ENCODE measurements around the gene CACNA1A.

CACNA1A gene

GRCh38 chr19:13425151-13425550, 81.1 kb downstream of the CACNA1A start:
- peaks cover 0 to 5% (median 0%) of the 10 kb centered on the region in 11 experiments; a peak in 3 of 22 replicates for H3K36me3 ChIP-seq
- no peak for TF ChIP-seq Cebpa-rat (IDR thresholded peaks at IDR 0.05)
- no peak overlapping the region for H3K4me2 ChIP-seq

GRCh38 chr19:13420780-13421179, 85.5 kb downstream of the CACNA1A start:
- H3K27me3 ChIP-seq: no peaks in the 10 kb centered on the region
- TF ChIP-seq Cebpa-rat (IDR thresholded peaks at IDR 0.05): no peak
- H3K36me3 ChIP-seq: peaks cover 0 to 5% (median 0%) of the 10 kb centered on the region in 11 experiments; a peak in 3 of 22 replicates

More at GRCh38 chr19:13425151-13425550, 81.1 kb downstream of the CACNA1A start:
- peaks cover 54 to 67% (median 63%) of the 10 kb centered on the region in 11 experiments for H3K9me3 ChIP-seq (replicated peaks in 1 of 11)
- H3K27ac ChIP-seq: no peak overlapping the region
- H3K4me1 ChIP-seq: peaks cover 10 to 21% (median 16%) of the 10 kb centered on the region in 10 experiments
- no peaks in the 10 kb centered on the region for H4K20me1 ChIP-seq
- H3K27me3 ChIP-seq: no peaks in the 10 kb centered on the region
- no peak overlapping the region for H3K4me3 ChIP-seq
- no peak overlapping the region for H3K9ac ChIP-seq

GRCh38 chr19:13417054-13417453, 89.2 kb downstream of the CACNA1A start:
- H3K4me2 ChIP-seq: peak overlapping the region; percentile 68 to 89 (median 83)
- peak overlapping the region in 5 of 10 experiments; percentile 12 to 42 (median 30); a peak in 9 of 20 replicates for H3K4me3 ChIP-seq
- peak overlapping the region in 8 of 11 experiments; percentile 32 to 70 (median 50); a peak in 14 of 22 replicates for H3K27ac ChIP-seq
- peaks cover 16 to 60% (median 48%) of the 10 kb centered on the region in 10 experiments for H3K4me1 ChIP-seq
- no peak for TF ChIP-seq Cebpa-rat (IDR thresholded peaks at IDR 0.05)
- H3K27me3 ChIP-seq: no peaks in the 10 kb centered on the region
- peaks cover 0 to 3% (median 0%) of the 10 kb centered on the region in 11 experiments; a peak in 1 of 22 replicates for H4K20me1 ChIP-seq
- H3K36me3 ChIP-seq: no peaks in the 10 kb centered on the region
- peaks cover 14 to 31% (median 21%) of the 10 kb centered on the region in 11 experiments for H3K9me3 ChIP-seq (replicated peaks in 1 of 11)
- H3K9ac ChIP-seq: peak overlapping the region in 6 of 11 experiments; percentile 16 to 56 (median 38); a peak in 8 of 22 replicates

More at GRCh38 chr19:13420780-13421179, 85.5 kb downstream of the CACNA1A start:
- Histone ChIP-seq H3K27ac (peak overlapping the region in 1 of 11 experiments; percentile 29; a peak in 1 of 22 replicates), H3K9ac (no peak overlapping the region), H3K9me3 (replicated peaks in 1 of 11) (peaks cover 44 to 59% (median 52%) of the 10 kb centered on the region in 11 experiments), H4K20me1 (peaks cover 0 to 3% (median 0%) of the 10 kb centered on the region in 11 experiments; a peak in 1 of 22 replicates), H3K4me2 (no peak overlapping the region), H3K4me1 (peaks cover 16 to 37% (median 29%) of the 10 kb centered on the region in 10 experiments), H3K4me3 (no peak overlapping the region)

GRCh38 chr19:13411899-13412298, 94.4 kb downstream of the CACNA1A start:
- Histone ChIP-seq H4K20me1 (peaks cover 0 to 2% (median 0%) of the 10 kb centered on the region in 11 experiments; a peak in 1 of 22 replicates), H3K36me3 (no peaks in the 10 kb centered on the region), H3K27ac (no peak overlapping the region), H3K4me2 (peak overlapping the region in 6 of 11 experiments; percentile 0 to 35 (median 23); a peak in 10 of 22 replicates), H3K27me3 (no peaks in the 10 kb centered on the region), H3K9me3 (replicated peaks in 1 of 11) (peaks cover 19 to 50% (median 29%) of the 10 kb centered on the region in 11 experiments), H3K4me3 (no peak overlapping the region), H3K4me1 (peaks cover 3 to 48% (median 35%) of the 10 kb centered on the region in 10 experiments), H3K9ac (no peak overlapping the region)
- TF ChIP-seq Cebpa-rat (IDR thresholded peaks at IDR 0.05): no peak

- H3K27ac ChIP-seq: no peak overlapping the region
- peaks cover 0 to 38% (median 26%) of the 10 kb centered on the region in 10 experiments; a peak in 15 of 20 replicates for H3K4me1 ChIP-seq
- no peaks in the 10 kb centered on the region for H3K27me3 ChIP-seq
- no peak overlapping the region for H3K9ac ChIP-seq
- peak overlapping the region in 2 of 11 experiments; percentile 22 to 27; a peak in 1 of 22 replicates for H3K4me2 ChIP-seq
- H4K20me1 ChIP-seq: no peaks in the 10 kb centered on the region
- H3K9me3 ChIP-seq (replicated peaks in 1 of 11): peaks cover 19 to 50% (median 29%) of the 10 kb centered on the region in 11 experiments
- no peaks in the 10 kb centered on the region for H3K36me3 ChIP-seq
- TF ChIP-seq Cebpa-rat (IDR thresholded peaks at IDR 0.05): no peak
- no peak overlapping the region for H3K4me3 ChIP-seq
Observed at GRCh38 chr19:13410946-13411345, 95.3 kb downstream of the CACNA1A start.

GRCh38 chr19:13408889-13409518, 97.3 kb downstream of the CACNA1A start:
- H3K27ac ChIP-seq: no peak overlapping the region
- H4K20me1 ChIP-seq: no peaks in the 10 kb centered on the region
- no peak overlapping the region for H3K9ac ChIP-seq
- no peak overlapping the region for H3K4me3 ChIP-seq
- peaks cover 19 to 50% (median 29%) of the 10 kb centered on the region in 11 experiments for H3K9me3 ChIP-seq (replicated peaks in 1 of 11)
- no peaks in the 10 kb centered on the region for H3K27me3 ChIP-seq
- no peaks in the 10 kb centered on the region for H3K36me3 ChIP-seq
- no peak overlapping the region for H3K4me2 ChIP-seq
- no peak for TF ChIP-seq Cebpa-rat (IDR thresholded peaks at IDR 0.05)
- H3K4me1 ChIP-seq: peaks cover 0 to 19% (median 8%) of the 10 kb centered on the region in 10 experiments; a peak in 12 of 20 replicates

- no peaks in the 10 kb centered on the region for H4K20me1 ChIP-seq
- H3K9ac ChIP-seq: no peak overlapping the region
- H3K9me3 ChIP-seq (replicated peaks in 1 of 11): peaks cover 9 to 29% (median 23%) of the 10 kb centered on the region in 11 experiments
- H3K4me1 ChIP-seq: peaks cover 4 to 27% (median 15%) of the 10 kb centered on the region in 10 experiments; a peak in 19 of 20 replicates
- H3K36me3 ChIP-seq: peaks cover 0 to 4% (median 0%) of the 10 kb centered on the region in 11 experiments; a peak in 1 of 22 replicates
- no peak for TF ChIP-seq Cebpa-rat (IDR thresholded peaks at IDR 0.05)
- no peak overlapping the region for H3K4me3 ChIP-seq
- H3K27ac ChIP-seq: no peak overlapping the region
- H3K27me3 ChIP-seq: no peaks in the 10 kb centered on the region
- H3K4me2 ChIP-seq: no peak overlapping the region
Observed at GRCh38 chr19:13404236-13404635, 102.0 kb downstream of the CACNA1A start.

- Histone ChIP-seq H3K4me3 (no peak overlapping the region), H3K9ac (no peak overlapping the region), H3K27ac (peak overlapping the region in 1 of 11 experiments; percentile 12; a peak in 1 of 22 replicates), H3K4me1 (peaks cover 14 to 55% (median 34%) of the 10 kb centered on the region in 10 experiments), H3K4me2 (peak overlapping the region in 1 of 11 experiments; percentile 20; a peak in 3 of 22 replicates), H3K9me3 (replicated peaks in 1 of 11) (peaks cover 9 to 14% (median 12%) of the 10 kb centered on the region in 11 experiments), H4K20me1 (no peaks in the 10 kb centered on the region; a peak in 1 of 22 replicates), H3K27me3 (no peaks in the 10 kb centered on the region), H3K36me3 (peaks cover 0 to 4% (median 0%) of the 10 kb centered on the region in 11 experiments; a peak in 1 of 22 replicates)
- no peak for TF ChIP-seq Cebpa-rat (IDR thresholded peaks at IDR 0.05)
Observed at GRCh38 chr19:13401388-13401787, 104.9 kb downstream of the CACNA1A start.

GRCh38 chr19:13400296-13400695, 106.0 kb downstream of the CACNA1A start:
- Histone ChIP-seq H3K4me2 (peak overlapping the region in 8 of 11 experiments; percentile 2 to 96 (median 80); a peak in 10 of 22 replicates), H3K9me3 (replicated peaks in 1 of 11) (peaks cover 9 to 14% (median 12%) of the 10 kb centered on the region in 11 experiments), H3K27me3 (no peaks in the 10 kb centered on the region), H4K20me1 (no peaks in the 10 kb centered on the region; a peak in 1 of 22 replicates), H3K4me1 (peaks cover 14 to 60% (median 36%) of the 10 kb centered on the region in 10 experiments), H3K27ac (peak overlapping the region in 4 of 11 experiments; percentile 76 to 79 (median 78); a peak in 5 of 22 replicates), H3K36me3 (peaks cover 0 to 4% (median 0%) of the 10 kb centered on the region in 11 experiments; a peak in 1 of 22 replicates), H3K9ac (no peak overlapping the region), H3K4me3 (no peak overlapping the region)
- TF ChIP-seq Cebpa-rat (IDR thresholded peaks at IDR 0.05): no peak

Data from BLaER1 treated with 17β-estradiol and CSF1 and Interleukin-3, amounts not matched to agents 10 nM and 100 nM (cell line).